ENCODE data around the gene CNGA1.

CNGA1 gene

GRCh38 chr4:48033825-48034413 is 17.4 kb upstream of the CNGA1 start:
- Histone ChIP-seq H3K4me2 (ENCODE audit: insufficient read depth, low read length) (no peak overlapping the region), H4K20me1 (ENCODE audit: insufficient read depth, low read length) (no peaks in the 10 kb centered on the region), H3K4me1 (ENCODE audit: insufficient read depth, low read length) (no peaks in the 10 kb centered on the region), H3K79me2 (ENCODE audit: insufficient read depth, low read length) (no peaks in the 10 kb centered on the region), H2AFZ (ENCODE audit: low read depth, low read length) (no peak overlapping the region), H3K27ac (ENCODE audit: low read length) (no peak overlapping the region), H3K36me3 (ENCODE audit: insufficient read depth, low read length) (no peaks in the 10 kb centered on the region), H3K4me3 (ENCODE audit: low read depth in 1 of 2, low read length in 2 of 2) (no peak overlapping the region), H3K27me3 (ENCODE audit: insufficient read depth, low read length, poor library complexity) (no peaks in the 10 kb centered on the region), H3K9me3 (ENCODE audit: insufficient read depth, low read length, severe bottlenecking) (no peaks in the 10 kb centered on the region), H3K9ac (ENCODE audit: low read depth, low read length) (no peak overlapping the region)
- DNase-seq = peak; percentile 23
- TF ChIP-seq EZH2 (IDR thresholded peaks at IDR 0.05; ENCODE audit: borderline replicate concordance, low read depth, low read length, severe bottlenecking) = no peak
- TF ChIP-seq CTCF (IDR thresholded peaks at IDR 0.05; ENCODE audit: borderline replicate concordance, extremely low read depth, low read length, poor library complexity, severe bottlenecking) = peak; percentile 68
- ATAC-seq (ENCODE audit: insufficient read depth, low read depth) = peak; percentile 68; the same call in 2 of the 3 replicates

GRCh38 chr4:48033412-48033811 is 16.9 kb upstream of the CNGA1 start:
- ATAC-seq (ENCODE audit: insufficient read depth, low read depth) = no peak
- H2AFZ ChIP-seq (ENCODE audit: low read depth, low read length) = no peak overlapping the region
- no peaks in the 10 kb centered on the region for H3K4me1 ChIP-seq (ENCODE audit: insufficient read depth, low read length)
- no peak overlapping the region for H3K9ac ChIP-seq (ENCODE audit: low read depth, low read length)
- H3K36me3 ChIP-seq (ENCODE audit: insufficient read depth, low read length) = no peaks in the 10 kb centered on the region
- H3K79me2 ChIP-seq (ENCODE audit: insufficient read depth, low read length) = no peaks in the 10 kb centered on the region
- no peaks in the 10 kb centered on the region for H3K27me3 ChIP-seq (ENCODE audit: insufficient read depth, low read length, poor library complexity)
- DNase-seq = no peak
- H3K4me2 ChIP-seq (ENCODE audit: insufficient read depth, low read length) = no peak overlapping the region
- H3K27ac ChIP-seq (ENCODE audit: low read length) = no peak overlapping the region
- H4K20me1 ChIP-seq (ENCODE audit: insufficient read depth, low read length) = no peaks in the 10 kb centered on the region
- TF ChIP-seq EZH2 (IDR thresholded peaks at IDR 0.05; ENCODE audit: borderline replicate concordance, low read depth, low read length, severe bottlenecking) = no peak
- no peak for TF ChIP-seq CTCF (IDR thresholded peaks at IDR 0.05; ENCODE audit: borderline replicate concordance, extremely low read depth, low read length, poor library complexity, severe bottlenecking)
- no peak overlapping the region for H3K4me3 ChIP-seq (ENCODE audit: low read depth in 1 of 2, low read length in 2 of 2)
- no peaks in the 10 kb centered on the region for H3K9me3 ChIP-seq (ENCODE audit: insufficient read depth, low read length, severe bottlenecking)

- H3K9me3 ChIP-seq (ENCODE audit: insufficient read depth, low read length, severe bottlenecking) = no peaks in the 10 kb centered on the region
- no peak overlapping the region for H2AFZ ChIP-seq (ENCODE audit: low read depth, low read length)
- H3K27ac ChIP-seq (ENCODE audit: low read length) = no peak overlapping the region
- no peak overlapping the region for H3K4me3 ChIP-seq (ENCODE audit: low read depth in 1 of 2, low read length in 2 of 2)
- H3K9ac ChIP-seq (ENCODE audit: low read depth, low read length) = no peak overlapping the region
- DNase-seq = no peak
- no peak overlapping the region for H3K4me2 ChIP-seq (ENCODE audit: insufficient read depth, low read length)
- no peaks in the 10 kb centered on the region for H3K36me3 ChIP-seq (ENCODE audit: insufficient read depth, low read length)
- no peaks in the 10 kb centered on the region for H3K27me3 ChIP-seq (ENCODE audit: insufficient read depth, low read length, poor library complexity)
- TF ChIP-seq EZH2 (IDR thresholded peaks at IDR 0.05; ENCODE audit: borderline replicate concordance, low read depth, low read length, severe bottlenecking) = no peak
- no peak for TF ChIP-seq CTCF (IDR thresholded peaks at IDR 0.05; ENCODE audit: borderline replicate concordance, extremely low read depth, low read length, poor library complexity, severe bottlenecking)
- ATAC-seq (ENCODE audit: insufficient read depth, low read depth) = no peak
- no peaks in the 10 kb centered on the region for H3K4me1 ChIP-seq (ENCODE audit: insufficient read depth, low read length)
- H3K79me2 ChIP-seq (ENCODE audit: insufficient read depth, low read length) = no peaks in the 10 kb centered on the region
- H4K20me1 ChIP-seq (ENCODE audit: insufficient read depth, low read length) = no peaks in the 10 kb centered on the region
These were observed 16.2 kb upstream of the CNGA1 start for GRCh38 chr4:48032721-48033120.
